Measurements from ENCODE around the gene HCRTR2. TPM values are rescaled to one million over a fixed set of nuclear protein-coding genes. Genes with fewer than 3 reads are reported as not detected.

Gene HCRTR2
- total RNA-seq, 1 experiment from 2014 or later: not detected

GRCh38 chr6:55327169-55327568, 152.9 kb downstream of the HCRTR2 start, which contains the start of gene GFRAL:
TSS of gene GFRAL (plus strand) at chr6:55327469. CDS start at chr6:55327555, 86 bp downstream.
- no TSS peak for BruUV-seq (replicated peaks)
- no peak for DNase-seq
- no peaks in the 10 kb centered on the region for H3K9me2 ChIP-seq (replicated peaks; ENCODE audit: low read length)
- H3K9me3 ChIP-seq (ENCODE audit: low read length): no peaks in the 10 kb centered on the region
- intact Hi-C loops (cut with micrococcal nuclease): no loop called here
- H3K9ac ChIP-seq (ENCODE audit: low read length): no peak within 1 kb of the TSS
- H3K36me3 ChIP-seq (ENCODE audit: low read depth, low read length): no peaks in the 10 kb centered on the region
- H3K27ac ChIP-seq (ENCODE audit: low read length): no peak within 1 kb of the TSS
- no peak within 1 kb of the TSS for H2AFZ ChIP-seq (ENCODE audit: low read length)
- H3K4me3 ChIP-seq (ENCODE audit: low read length): no peak within 1 kb of the TSS
- CTCF ChIA-PET: no interaction called here
- H4K20me1 ChIP-seq (ENCODE audit: low read length): no peaks in the 10 kb centered on the region
- POLR2A ChIA-PET (ENCODE audit: unreplicated experiment): no interaction called here
- no peaks in the 10 kb centered on the region for H3K4me1 ChIP-seq (ENCODE audit: insufficient read depth, low read length)
- H3K79me2 ChIP-seq (ENCODE audit: low read length): no peaks in the 10 kb centered on the region
- peaks cover 49% of the 10 kb centered on the region for H3K27me3 ChIP-seq (ENCODE audit: low read length)
- ATAC-seq: no peak
- H3K4me2 ChIP-seq (ENCODE audit: low read length): no peak within 1 kb of the TSS
- no peaks in the 10 kb centered on the region for H3F3A ChIP-seq (ENCODE audit: low read length, unreplicated experiment)
- TF ChIP-seq EZH2phosphoT487 (IDR thresholded peaks at IDR 0.05; ENCODE audit: borderline replicate concordance, low read length) (no peak), EZH2 (IDR thresholded peaks at IDR 0.05; ENCODE audit: low read length, unreplicated experiment) (no peak), CTCF (conservative IDR thresholded peaks at IDR 0.05; ENCODE audit: low read depth, low read length) (no peak)

Other genes starting within 250 kb of the HCRTR2 start
- gene GFRAL, start 153.0 kb downstream of the HCRTR2 start, total RNA-seq (2014; rRNA removed): not detected in 2 replicates